Calu3 (cell line): ENCODE data around the gene RBM39. TPM values are rescaled to one million over a fixed set of nuclear protein-coding genes. Genes with fewer than 3 reads are reported as not detected.

Experiments
- BruUV-seq: library from RNA; stranded (reverse); fragments of 400-500 nt; replicated peaks from 2 replicates; lab custom pipeline; 2021; lab: Mats Ljungman, UMichigan
- CTCF ChIA-PET: fragments of 300-600 bp; sonication (Branson Sonifier 250); formaldehyde crosslinking; loops from one replicate; lab custom pipeline; 2022; ENCODE audit warnings: antibody characterized with exemption; lab: Charles Lee
- DNase-seq: peaks from one replicate; pipeline ENCODE4 v3.0.0; 2022
- H3K27ac Mint-ChIP-seq: one replicate; pipeline ENCODE4 v1.8.0; 2022; ENCODE audit warnings: mixed read lengths; ENCODE audit not compliant: unreplicated experiment
- H3K27me3 Mint-ChIP-seq: one replicate; pipeline ENCODE4 v1.8.0; 2022; ENCODE audit warnings: mixed read lengths; ENCODE audit not compliant: unreplicated experiment
- H3K36me3 Mint-ChIP-seq: one replicate; pipeline ENCODE4 v1.8.0; 2022; ENCODE audit warnings: mild to moderate bottlenecking, moderate library complexity, mixed read lengths; ENCODE audit not compliant: insufficient read depth, unreplicated experiment
- H3K4me1 Mint-ChIP-seq: one replicate; pipeline ENCODE4 v1.8.0; 2022; ENCODE audit warnings: mild to moderate bottlenecking, low read depth, mixed read lengths; ENCODE audit not compliant: unreplicated experiment
- H3K4me3 Mint-ChIP-seq: one replicate; pipeline ENCODE4 v1.8.0; 2022; ENCODE audit warnings: mild to moderate bottlenecking, low read depth, moderate library complexity, mixed read lengths; ENCODE audit not compliant: unreplicated experiment
- H3K9me3 Mint-ChIP-seq: one replicate; pipeline ENCODE4 v1.8.0; 2022; ENCODE audit warnings: low read depth, mixed read lengths; ENCODE audit not compliant: unreplicated experiment
- intact Hi-C: fragments of 100-400 bp; cut with micrococcal nuclease; formaldehyde crosslinking; loops from one replicate; pipeline ENCODE4 v1.10.0; 2022; ENCODE audit not compliant: unreplicated experiment
- total RNA-seq: library from RNA; stranded (reverse); gene quantifications from 2 replicates; pipeline ENCODE4 v1.2.3, GENCODE V29; 2022
- TF ChIP-seq, protein P1 (sequence below): fragments of 200-600 bp; IDR thresholded peaks from one replicate; pipeline ENCODE4 v1.8.0; 2022; ENCODE audit warnings: antibody characterized with exemption; ENCODE audit not compliant: unreplicated experiment

The RBM39 gene
- total RNA-seq, 1 experiment from 2014 or later = 479 TPM

DNA sequence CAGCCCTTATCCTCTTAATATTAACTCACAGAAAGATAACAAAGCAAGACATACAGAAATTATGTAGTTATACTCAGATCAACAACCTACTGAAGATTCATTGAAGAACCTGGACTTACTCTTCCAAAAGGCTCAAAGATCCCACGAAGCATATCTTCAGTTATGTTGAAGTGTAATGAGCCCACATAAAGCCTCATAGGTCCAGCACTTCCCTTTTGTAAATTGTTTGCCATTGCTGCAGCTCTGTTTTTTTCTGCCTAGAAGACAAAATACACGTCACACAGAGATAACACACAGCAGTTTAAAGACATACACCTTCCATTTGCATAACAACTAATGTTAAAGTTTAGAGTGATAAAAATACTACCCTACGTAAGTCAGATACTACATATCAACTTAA is 20.4 kb downstream of the RBM39 start:
- CTCF ChIA-PET = no interaction called here
- H3K9me3 Mint-ChIP-seq = no peaks in the 10 kb centered on the region
- no peaks in the 10 kb centered on the region for H3K4me1 Mint-ChIP-seq
- peaks cover 100% of the 10 kb centered on the region for H3K36me3 Mint-ChIP-seq
- BruUV-seq = no TSS peak
- intact Hi-C loops = no loop called here
- H3K4me3 Mint-ChIP-seq = no peak overlapping the region
- no peaks in the 10 kb centered on the region for H3K27me3 Mint-ChIP-seq
- no peak for DNase-seq
- H3K27ac Mint-ChIP-seq = no peak overlapping the region
- TF ChIP-seq, protein P1, sequence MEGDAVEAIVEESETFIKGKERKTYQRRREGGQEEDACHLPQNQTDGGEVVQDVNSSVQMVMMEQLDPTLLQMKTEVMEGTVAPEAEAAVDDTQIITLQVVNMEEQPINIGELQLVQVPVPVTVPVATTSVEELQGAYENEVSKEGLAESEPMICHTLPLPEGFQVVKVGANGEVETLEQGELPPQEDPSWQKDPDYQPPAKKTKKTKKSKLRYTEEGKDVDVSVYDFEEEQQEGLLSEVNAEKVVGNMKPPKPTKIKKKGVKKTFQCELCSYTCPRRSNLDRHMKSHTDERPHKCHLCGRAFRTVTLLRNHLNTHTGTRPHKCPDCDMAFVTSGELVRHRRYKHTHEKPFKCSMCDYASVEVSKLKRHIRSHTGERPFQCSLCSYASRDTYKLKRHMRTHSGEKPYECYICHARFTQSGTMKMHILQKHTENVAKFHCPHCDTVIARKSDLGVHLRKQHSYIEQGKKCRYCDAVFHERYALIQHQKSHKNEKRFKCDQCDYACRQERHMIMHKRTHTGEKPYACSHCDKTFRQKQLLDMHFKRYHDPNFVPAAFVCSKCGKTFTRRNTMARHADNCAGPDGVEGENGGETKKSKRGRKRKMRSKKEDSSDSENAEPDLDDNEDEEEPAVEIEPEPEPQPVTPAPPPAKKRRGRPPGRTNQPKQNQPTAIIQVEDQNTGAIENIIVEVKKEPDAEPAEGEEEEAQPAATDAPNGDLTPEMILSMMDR = no peak

DNA sequence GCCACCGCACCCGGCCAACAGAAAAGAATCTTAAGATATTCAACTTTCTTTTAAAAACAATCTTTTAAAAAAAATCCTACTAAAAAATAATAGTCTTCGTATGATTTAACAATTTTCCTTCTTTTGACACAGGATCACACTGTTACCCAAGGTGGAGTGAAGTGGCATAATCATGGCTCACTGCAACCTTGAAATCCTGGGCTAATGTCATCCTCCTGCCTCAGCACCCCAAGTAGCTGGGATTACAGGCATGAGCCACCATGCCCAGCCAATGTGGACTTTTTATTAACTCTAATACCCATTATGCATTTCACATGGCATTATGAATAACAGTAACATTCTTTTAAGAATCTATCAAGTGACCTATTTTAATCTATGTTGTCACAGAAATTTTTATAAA is 20.8 kb downstream of the RBM39 start:
- BruUV-seq = no TSS peak
- no peaks in the 10 kb centered on the region for H3K9me3 Mint-ChIP-seq
- no peaks in the 10 kb centered on the region for H3K27me3 Mint-ChIP-seq
- H3K27ac Mint-ChIP-seq = no peak overlapping the region
- intact Hi-C loops = no loop called here
- H3K36me3 Mint-ChIP-seq = peaks cover 100% of the 10 kb centered on the region
- TF ChIP-seq, protein P1 = no peak
- no peak for DNase-seq
- no peak overlapping the region for H3K4me3 Mint-ChIP-seq
- CTCF ChIA-PET = no interaction called here
- H3K4me1 Mint-ChIP-seq = no peaks in the 10 kb centered on the region

DNA sequence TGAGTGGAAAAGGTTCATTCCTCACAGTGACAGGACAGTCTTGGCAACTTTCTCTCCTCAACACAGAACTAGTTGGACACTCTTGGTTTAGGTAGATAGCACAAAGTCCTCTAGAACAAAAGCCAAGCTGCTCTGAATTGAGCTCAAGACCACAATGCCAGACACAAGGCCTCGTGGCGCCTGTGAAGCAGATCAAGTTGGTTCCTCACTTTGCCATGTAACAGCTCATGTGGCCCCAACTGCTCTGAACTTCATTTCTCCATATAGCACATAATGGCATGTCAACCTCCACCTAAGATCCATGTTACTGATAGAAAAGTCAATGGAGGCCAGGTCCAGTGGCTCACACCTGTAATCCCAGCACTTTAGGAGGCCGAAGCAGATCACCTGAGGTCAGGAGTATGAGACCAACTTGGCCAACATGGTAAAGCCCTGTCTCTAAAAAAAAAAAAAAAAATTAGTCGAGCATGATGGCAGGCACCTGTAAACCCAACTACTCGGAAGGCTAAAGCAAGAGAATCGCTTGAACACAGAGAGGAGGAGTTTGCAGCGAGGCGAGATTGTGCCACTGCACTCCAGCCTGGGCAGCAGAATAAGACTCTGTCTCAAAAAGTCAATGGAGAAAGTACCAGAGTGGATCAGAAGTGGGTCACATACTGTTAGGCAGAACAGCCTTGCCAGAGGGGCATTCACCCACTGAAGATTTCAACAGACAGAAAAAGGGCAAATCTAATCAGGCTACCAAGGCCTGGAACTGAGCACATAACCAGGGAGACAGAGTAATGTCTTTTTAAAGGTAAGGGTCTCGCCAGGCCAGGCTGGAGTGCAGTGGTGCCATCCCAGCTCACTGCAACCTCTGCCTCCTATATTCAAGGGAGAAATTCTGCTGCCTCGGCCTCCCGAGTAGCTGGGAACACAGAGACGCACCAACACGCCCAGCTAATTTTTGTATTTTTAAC is 21.6 kb downstream of the RBM39 start:
- CTCF ChIA-PET = interaction anchor here (1.6 kb wide), 1 partner anchor 22 kb away, joined by 7 read pairs; the partner anchor contains the start of gene RBM39
- H3K4me3 Mint-ChIP-seq = no peak overlapping the region
- peaks cover 100% of the 10 kb centered on the region for H3K36me3 Mint-ChIP-seq
- no TSS peak for BruUV-seq
- DNase-seq = no peak
- H3K27me3 Mint-ChIP-seq = no peaks in the 10 kb centered on the region
- intact Hi-C loops = no loop called here
- H3K4me1 Mint-ChIP-seq = no peaks in the 10 kb centered on the region
- H3K9me3 Mint-ChIP-seq = no peaks in the 10 kb centered on the region
- TF ChIP-seq, protein P1 = no peak
- H3K27ac Mint-ChIP-seq = no peak overlapping the region

DNA sequence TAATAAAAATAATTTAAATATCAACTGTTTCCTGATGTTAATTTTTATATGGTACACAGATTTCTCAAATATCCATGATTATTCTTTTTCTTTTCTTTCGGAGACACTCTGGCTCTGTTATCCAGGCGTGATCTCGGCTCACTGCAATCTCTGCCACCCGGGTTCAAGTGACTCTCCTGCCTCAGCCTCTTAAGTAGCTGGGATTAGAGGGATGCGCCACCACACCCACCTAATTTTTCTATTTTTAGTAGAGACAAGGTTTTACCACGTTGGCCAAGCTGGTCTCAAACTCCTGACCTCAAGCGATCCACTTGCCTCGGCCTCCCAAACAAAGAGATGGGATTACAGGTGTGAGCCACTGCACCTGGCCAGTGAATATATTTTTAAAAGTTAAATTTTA is 22.3 kb downstream of the RBM39 start:
- BruUV-seq = no TSS peak
- no peak overlapping the region for H3K4me3 Mint-ChIP-seq
- no peaks in the 10 kb centered on the region for H3K9me3 Mint-ChIP-seq
- H3K27ac Mint-ChIP-seq = no peak overlapping the region
- no peaks in the 10 kb centered on the region for H3K4me1 Mint-ChIP-seq
- intact Hi-C loops = no loop called here
- DNase-seq = no peak
- peaks cover 100% of the 10 kb centered on the region for H3K36me3 Mint-ChIP-seq
- TF ChIP-seq, protein P1 = no peak
- H3K27me3 Mint-ChIP-seq = no peaks in the 10 kb centered on the region
- CTCF ChIA-PET = interaction anchor here (0.8 to 1.6 kb wide), 2 partner anchors 20 to 23 kb away, joined by 3 to 7 read pairs; partner anchors contain the start of gene RBM39
